Measurements from ENCODE around the gene ABCC5.
"Not testable (repeated sequence)": the region's sequence is repeated elsewhere in the genome, so short reads cannot be mapped to it uniquely, and the experiment has no call there.

ABCC5 gene

DNA sequence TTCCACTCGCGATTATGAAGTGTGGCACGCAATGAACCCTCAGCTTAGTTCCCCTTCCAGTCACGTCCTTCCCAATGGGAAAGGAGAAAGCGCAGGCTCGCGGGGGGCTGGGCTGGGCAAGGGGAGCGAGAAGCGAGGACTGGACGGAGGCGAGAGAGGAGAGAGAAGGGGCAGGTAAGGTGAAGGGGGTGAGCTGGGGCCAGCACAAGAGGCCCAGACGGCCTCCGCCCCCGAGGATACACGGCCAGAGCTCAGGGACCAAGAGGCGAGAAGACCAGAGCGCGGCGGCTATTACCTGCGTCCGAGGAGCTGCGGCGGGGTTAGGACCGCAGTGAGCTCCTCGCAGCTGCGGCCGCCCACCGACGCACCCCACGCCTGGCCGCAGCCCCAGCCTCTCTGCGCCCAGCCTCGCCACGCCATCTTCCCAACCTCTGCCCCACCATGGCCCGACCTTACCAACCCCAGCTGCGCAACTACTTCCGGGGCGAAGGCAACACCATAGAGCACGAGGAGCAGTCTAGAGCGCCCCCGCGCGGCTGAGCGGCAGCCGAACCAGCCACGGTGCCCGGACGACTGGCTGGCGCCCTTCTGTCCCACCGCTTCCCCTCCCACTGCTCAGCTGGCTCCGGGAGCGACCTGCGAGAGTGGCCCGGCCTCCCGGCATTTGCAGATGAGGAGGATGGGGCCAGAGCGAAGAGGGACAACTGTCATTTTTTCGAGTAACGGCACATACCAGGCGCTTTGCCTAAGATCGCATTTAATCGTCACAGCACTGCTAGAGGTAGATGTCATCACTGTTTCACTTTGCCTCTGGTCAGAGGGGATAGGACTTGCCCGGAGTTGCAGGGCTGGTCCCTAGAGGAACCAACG is 133.0 kb downstream of the ABCC5 start, which contains the start of gene PARL:
PARL (minus strand) TSS at position 454 of the 870 bp plus-strand sequence; CDS start at position 420, 34 bp downstream.
- POLR2A ChIA-PET (ENCODE audit: low non-redundant PET), result interaction anchor here (0.5 kb wide), 1 partner anchor 10 kb away, joined by 8 read pairs; no protein-coding TSS in a partner anchor
- peak within 1 kb of the TSS; percentile 75 for H3K27ac ChIP-seq

DNA sequence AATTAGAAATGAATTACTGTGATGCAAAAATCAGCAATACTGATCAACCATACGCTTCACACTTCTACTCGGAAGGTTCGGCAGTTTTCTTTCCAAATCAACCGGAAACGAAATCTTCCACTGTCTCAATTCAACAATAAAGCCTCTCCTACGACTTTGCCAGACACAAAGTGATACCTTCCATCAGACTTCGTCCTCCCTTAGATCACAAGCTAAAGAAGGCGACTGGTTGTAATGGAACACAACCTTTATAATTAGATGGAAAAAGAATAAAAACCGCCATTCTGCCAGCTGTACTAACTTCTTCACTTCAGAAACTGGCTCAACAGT is 133.6 kb downstream of the ABCC5 start:
- peak overlapping the region; percentile 75 for H3K27ac ChIP-seq
- DNase-seq (ENCODE audit: low spot score), result no peak
- ChIA-PET CTCF (interaction anchor here (0.6 to 1.7 kb wide), 13 partner anchors 9 to 810 kb away, joined by 3 to 18 read pairs (median 3); no protein-coding TSS in a partner anchor), POLR2A (ENCODE audit: low non-redundant PET) (no interaction called here)
- TF ChIP-seq, protein P1, sequence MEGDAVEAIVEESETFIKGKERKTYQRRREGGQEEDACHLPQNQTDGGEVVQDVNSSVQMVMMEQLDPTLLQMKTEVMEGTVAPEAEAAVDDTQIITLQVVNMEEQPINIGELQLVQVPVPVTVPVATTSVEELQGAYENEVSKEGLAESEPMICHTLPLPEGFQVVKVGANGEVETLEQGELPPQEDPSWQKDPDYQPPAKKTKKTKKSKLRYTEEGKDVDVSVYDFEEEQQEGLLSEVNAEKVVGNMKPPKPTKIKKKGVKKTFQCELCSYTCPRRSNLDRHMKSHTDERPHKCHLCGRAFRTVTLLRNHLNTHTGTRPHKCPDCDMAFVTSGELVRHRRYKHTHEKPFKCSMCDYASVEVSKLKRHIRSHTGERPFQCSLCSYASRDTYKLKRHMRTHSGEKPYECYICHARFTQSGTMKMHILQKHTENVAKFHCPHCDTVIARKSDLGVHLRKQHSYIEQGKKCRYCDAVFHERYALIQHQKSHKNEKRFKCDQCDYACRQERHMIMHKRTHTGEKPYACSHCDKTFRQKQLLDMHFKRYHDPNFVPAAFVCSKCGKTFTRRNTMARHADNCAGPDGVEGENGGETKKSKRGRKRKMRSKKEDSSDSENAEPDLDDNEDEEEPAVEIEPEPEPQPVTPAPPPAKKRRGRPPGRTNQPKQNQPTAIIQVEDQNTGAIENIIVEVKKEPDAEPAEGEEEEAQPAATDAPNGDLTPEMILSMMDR (conservative IDR thresholded peaks at IDR 0.05; ENCODE audit: low read depth), result no peak

More for the DNA sequence above, 133.0 kb downstream of the ABCC5 start, which contains the start of gene PARL:
- CTCF ChIA-PET, result interaction anchor here (0.6 to 1.7 kb wide), 18 partner anchors 8 to 811 kb away, joined by 3 to 18 read pairs (median 4); no protein-coding TSS in a partner anchor
- peak; percentile 88 for DNase-seq (ENCODE audit: low spot score)
- TF ChIP-seq, protein P1 (conservative IDR thresholded peaks at IDR 0.05; ENCODE audit: low read depth), result peak; percentile 95

DNA sequence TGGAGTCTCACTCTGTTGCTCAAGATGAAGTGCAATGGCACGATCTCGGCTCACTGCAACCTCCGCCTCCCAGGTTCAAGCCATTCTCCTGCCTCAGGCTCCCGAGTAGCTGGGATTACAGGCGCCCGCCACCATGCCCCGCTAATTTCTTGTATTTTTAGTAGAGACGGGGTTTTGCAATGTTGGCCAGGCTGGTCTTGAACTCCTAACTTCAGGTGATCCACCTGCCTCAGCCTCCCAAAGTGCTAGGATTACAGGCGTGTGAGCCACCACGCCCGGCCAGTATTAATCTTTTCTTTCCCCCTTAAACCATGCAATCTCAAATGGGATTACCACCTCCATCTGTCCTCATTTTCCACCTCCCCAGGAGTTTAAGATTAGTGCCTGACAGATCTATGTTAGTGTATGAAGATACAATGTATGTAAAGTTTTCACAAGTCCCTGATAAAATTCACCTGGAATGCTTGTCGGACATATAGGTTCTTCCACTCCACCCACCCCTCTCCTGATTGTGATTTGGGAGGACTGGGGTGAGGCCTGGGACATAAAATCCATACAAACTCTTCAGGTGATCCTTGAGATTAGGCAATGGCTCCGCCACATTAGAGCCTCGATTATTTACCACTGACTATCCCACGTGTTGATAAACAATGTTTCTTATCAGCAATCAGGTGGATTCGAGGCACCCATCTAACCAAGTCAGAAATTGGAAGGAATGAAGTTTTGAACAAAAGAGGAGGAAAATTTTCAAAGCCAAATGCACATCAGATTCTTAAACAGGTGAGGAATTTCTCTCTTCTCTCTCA is 134.2 kb downstream of the ABCC5 start:
- DNase-seq (ENCODE audit: low spot score), result no peak
- POLR2A ChIA-PET (ENCODE audit: low non-redundant PET), result no interaction called here

DNA sequence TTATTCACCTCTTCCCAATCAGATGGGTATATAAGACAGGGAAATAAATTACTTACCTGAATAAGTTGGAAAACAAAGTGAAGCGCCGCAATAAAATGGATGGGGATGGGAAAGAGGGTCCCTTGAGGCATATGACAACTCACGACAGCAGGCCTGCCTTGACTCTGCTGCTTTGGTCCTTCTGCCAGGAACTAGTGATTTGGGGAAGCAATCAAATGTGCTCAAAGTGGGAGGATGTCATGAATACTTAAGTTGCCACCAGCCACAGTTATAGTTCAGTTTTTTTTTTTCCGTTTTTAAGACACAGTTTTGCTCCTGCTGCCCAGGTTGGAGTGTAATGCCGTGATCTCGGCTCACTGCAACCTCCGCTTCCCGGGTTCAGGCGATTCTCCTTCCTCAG is 137.6 kb downstream of the ABCC5 start:
- POLR2A ChIA-PET (ENCODE audit: low non-redundant PET), result no interaction called here
- H3K27ac ChIP-seq, result no peak overlapping the region
- TF ChIP-seq, protein P1 (conservative IDR thresholded peaks at IDR 0.05; ENCODE audit: low read depth), result no peak
- CTCF ChIA-PET, result no interaction called here
- DNase-seq (ENCODE audit: low spot score), result no peak

More for the DNA sequence above, 134.2 kb downstream of the ABCC5 start:
- CTCF ChIA-PET, result interaction anchor here (0.7 to 1.6 kb wide), 5 partner anchors 12 to 809 kb away, joined by 3 to 18 read pairs (median 4); no protein-coding TSS in a partner anchor
- H3K27ac ChIP-seq, result no peak overlapping the region
- TF ChIP-seq, protein P1 (conservative IDR thresholded peaks at IDR 0.05; ENCODE audit: low read depth), result no peak

DNA sequence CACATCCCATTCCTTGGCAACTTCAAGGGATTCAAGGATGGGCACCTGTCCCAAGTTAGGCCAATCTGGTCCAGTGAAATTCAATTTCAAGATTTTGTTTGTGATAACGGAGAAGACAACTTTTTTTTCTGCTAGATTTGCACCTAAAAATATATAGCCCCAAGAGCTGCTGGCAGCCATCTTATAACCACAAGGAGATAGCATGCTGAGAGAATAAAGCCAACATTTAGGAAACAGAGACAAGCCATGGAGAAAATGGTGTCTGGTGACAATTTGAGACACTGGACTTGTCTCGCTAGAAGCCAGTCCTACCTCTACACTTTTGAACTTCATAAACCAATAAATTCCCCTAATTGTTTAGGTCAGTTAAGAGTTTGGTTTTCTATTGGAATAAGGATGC is 138.4 kb downstream of the ABCC5 start:
- no peak overlapping the region for H3K27ac ChIP-seq
- ChIA-PET POLR2A (ENCODE audit: low non-redundant PET) (no interaction called here), CTCF (no interaction called here)
- TF ChIP-seq, protein P1 (conservative IDR thresholded peaks at IDR 0.05; ENCODE audit: low read depth), result no peak
- DNase-seq (ENCODE audit: low spot score), result no peak

DNA sequence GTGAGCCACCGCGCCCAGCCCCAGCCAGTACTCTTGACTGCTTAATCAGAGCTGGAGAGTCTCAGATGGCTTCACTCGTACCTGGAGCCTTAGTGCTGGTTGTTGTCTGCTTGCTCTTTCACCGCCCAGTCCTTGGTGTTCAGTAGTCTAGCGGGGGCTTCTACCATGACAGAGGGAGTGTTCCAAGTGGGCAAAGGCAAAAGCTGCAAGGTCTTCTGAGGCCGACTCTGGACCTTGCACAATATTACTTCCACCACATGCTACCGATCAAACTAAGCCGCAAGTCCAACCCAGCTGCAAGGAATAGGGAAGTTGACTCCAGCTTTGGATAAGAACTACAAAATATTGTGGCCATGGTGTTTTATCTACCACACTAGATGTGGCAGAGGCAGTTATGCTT is 139.6 kb downstream of the ABCC5 start:
- H3K27ac ChIP-seq, result 0 out of 2 replicates have a peak overlapping the region, but pooled peaks have one; percentile 9
- ChIA-PET POLR2A (ENCODE audit: low non-redundant PET) (no interaction called here), CTCF (interaction anchor here (0.6 kb wide), 1 partner anchor 27 kb away, joined by 5 read pairs; no protein-coding TSS in a partner anchor)
- DNase-seq (ENCODE audit: low spot score), result no peak
- TF ChIP-seq, protein P1 (conservative IDR thresholded peaks at IDR 0.05; ENCODE audit: low read depth), result no peak

DNA sequence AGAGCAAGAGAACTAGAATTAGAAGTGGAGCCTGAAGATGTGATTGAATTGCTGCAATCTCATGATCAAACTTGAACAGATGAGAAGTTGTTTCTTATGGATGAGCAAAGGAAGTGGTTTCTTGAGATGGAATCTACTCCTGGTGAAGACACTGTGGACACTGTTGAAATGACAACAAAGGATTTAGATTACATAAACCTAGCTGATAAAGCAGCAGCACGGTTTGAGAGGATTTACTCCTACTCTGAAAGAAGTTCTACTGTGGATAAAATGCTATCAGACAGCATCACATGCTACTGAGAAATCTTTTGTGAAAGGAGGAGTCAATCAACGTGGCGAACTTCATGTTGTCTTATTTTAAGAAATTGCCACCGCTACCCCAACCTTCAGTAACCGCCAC is 140.5 kb downstream of the ABCC5 start:
- POLR2A ChIA-PET (ENCODE audit: low non-redundant PET), result interaction anchor here (0.6 to 0.7 kb wide), 2 partner anchors 39 kb away, joined by 3 read pairs; no protein-coding TSS in a partner anchor
- H3K27ac ChIP-seq; DNase-seq (ENCODE audit: low spot score): not testable (repeated sequence)
- CTCF ChIA-PET, result interaction anchor here (0.6 kb wide), 1 partner anchor 28 kb away, joined by 5 read pairs; no protein-coding TSS in a partner anchor

Measured in RWPE1 (cell line).